Tibial artery (tissue), 4 donors: ENCODE data around the gene NEAT1.

Source experiments
- DNase-seq, 2 donors: peaks; one replicate each; pipeline ENCODE4 v3.0.0-alpha.2; 2019
- H3K27ac ChIP-seq, 2 donors: fragments of 200-600 bp; sonication (generic) in 1 of 2; 1 replicate in 1 of 2; 2 replicates in 1 of 2; pipeline ENCODE4 v1.5.1; 2018 to 2019; ENCODE audit warnings: mild to moderate bottlenecking in 1 of 2
- H3K27me3 ChIP-seq, 2 donors: fragments of 200-600 bp; sonication (generic) in 1 of 2; one replicate each; pipeline versions ENCODE4 v1.5.1 to v1.6.0; 2016 to 2019
- H3K36me3 ChIP-seq, 3 donors: fragments of 200-600 bp; sonication (generic) in 2 of 3; one replicate each; pipeline ENCODE4 v1.5.1; 2016 to 2019; ENCODE audit warnings: mild to moderate bottlenecking in 2 of 3
- H3K4me1 ChIP-seq, 4 donors: fragments of 200-600 bp; sonication (generic) in 2 of 4; 1 replicate in 3 of 4; 2 replicates in 1 of 4; pipeline ENCODE4 v1.5.1; 2016 to 2019
- H3K4me3 ChIP-seq, 2 donors: fragments of 200-600 bp; sonication (generic) in 1 of 2; 1 replicate in 1 of 2; 2 replicates in 1 of 2; pipeline ENCODE4 v1.5.1; 2018 to 2019; ENCODE audit warnings: mild to moderate bottlenecking in 2 of 2
- H3K9me3 ChIP-seq, 3 donors: fragments of 200-600 bp; sonication (generic) in 1 of 3; one replicate each; pipeline ENCODE4 v1.5.1; 2016 to 2019
- CTCF ChIP-seq, 2 experiments: fragments of 200-600 bp in 1 of 2; fragments of 450-650 bp in 1 of 2; IDR thresholded peaks; one replicate each; pipeline ENCODE4 v1.5.1; 2017 to 2019; ENCODE audit warnings: antibody characterized with exemption in 2 of 2, mild to moderate bottlenecking in 1 of 2, moderate library complexity in 1 of 2
- intact Hi-C: fragments of 100-400 bp; cut with DNase I; formaldehyde crosslinking; loops from one replicate; pipeline ENCODE4 v1.15.0; 2023; ENCODE audit warnings: low total_unique reads

Gene NEAT1

GRCh38 chr11:65422633-65423515 is at the start of gene NEAT1:
Gene NEAT1 (plus strand): TSS chr11:65422798.
- DNase-seq = peak; percentile 97 to 98
- peak in 1 of 2 experiments; percentile 21 for TF ChIP-seq CTCF (IDR thresholded peaks at IDR 0.05)
- intact Hi-C loops = loop anchor here (5.0 kb wide), 1 partner anchor 49 kb away; no protein-coding TSS in a partner anchor
- H3K9me3 ChIP-seq = no peaks in the 10 kb centered on the region
- H3K4me3 ChIP-seq = peak within 1 kb of the TSS; percentile 67 to 97
- no peaks in the 10 kb centered on the region for H3K27me3 ChIP-seq
- peak within 1 kb of the TSS; percentile 94 to 99 for H3K27ac ChIP-seq
- peaks cover 47 to 51% (median 48%) of the 10 kb centered on the region in 3 donors for H3K36me3 ChIP-seq
- H3K4me1 ChIP-seq = peaks cover 0 to 49% (median 37%) of the 10 kb centered on the region in 4 donors

DNA sequence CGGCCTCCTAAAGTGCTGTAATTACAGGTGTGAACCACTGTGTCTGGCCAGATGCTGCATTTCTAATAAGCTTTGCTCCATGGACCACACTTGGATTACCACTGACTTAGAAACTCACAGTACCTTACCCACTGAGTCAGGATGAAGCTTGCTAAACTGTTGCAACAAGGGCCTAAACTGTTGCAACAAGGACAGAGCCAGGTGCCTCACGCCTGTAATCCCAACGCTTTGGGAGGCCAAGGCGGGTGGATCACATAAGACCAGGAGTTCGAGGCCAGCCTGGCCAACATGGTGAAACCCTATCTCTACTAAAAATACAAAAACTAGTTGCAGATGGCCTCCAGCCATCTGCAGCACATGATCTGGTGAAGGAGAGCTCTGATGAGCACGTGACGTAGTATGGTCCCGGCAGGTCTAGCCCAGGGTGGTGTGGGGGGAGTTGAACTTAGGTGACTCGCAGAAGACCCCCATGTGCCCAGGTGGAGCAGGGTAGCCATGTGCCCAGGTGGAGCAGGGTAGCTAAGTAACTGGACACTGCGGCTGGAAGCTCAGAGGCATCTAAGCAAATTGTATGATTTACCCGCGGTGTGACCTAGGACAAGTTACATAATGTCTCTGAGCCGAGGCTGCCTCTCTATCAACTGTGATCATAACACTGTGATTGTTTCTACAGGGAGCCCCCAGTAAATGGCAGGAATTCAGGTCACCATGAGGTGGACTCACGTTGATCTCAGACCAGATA is 48.6 kb upstream of the NEAT1 start:
- no peaks in the 10 kb centered on the region for H3K36me3 ChIP-seq
- intact Hi-C loops = no loop called here
- TF ChIP-seq CTCF (IDR thresholded peaks at IDR 0.05) = no peak

GRCh38 chr11:65375012-65375411 is 47.6 kb upstream of the NEAT1 start:
- Histone ChIP-seq H3K4me1 (peaks cover 0 to 17% (median 10%) of the 10 kb centered on the region in 4 donors), H3K27me3 (no peaks in the 10 kb centered on the region), H3K27ac (no peak overlapping the region), H3K4me3 (no peak overlapping the region), H3K36me3 (no peaks in the 10 kb centered on the region), H3K9me3 (no peaks in the 10 kb centered on the region)
- no peak for TF ChIP-seq CTCF (IDR thresholded peaks at IDR 0.05)
- no peak for DNase-seq
- intact Hi-C loops = no loop called here

More for the DNA sequence above, 48.6 kb upstream of the NEAT1 start:
- H3K9me3 ChIP-seq = no peaks in the 10 kb centered on the region
- H3K4me3 ChIP-seq = no peak overlapping the region
- no peaks in the 10 kb centered on the region for H3K27me3 ChIP-seq
- H3K27ac ChIP-seq = no peak overlapping the region
- DNase-seq = no peak
- peaks cover 0 to 17% (median 10%) of the 10 kb centered on the region in 4 donors for H3K4me1 ChIP-seq

DNA sequence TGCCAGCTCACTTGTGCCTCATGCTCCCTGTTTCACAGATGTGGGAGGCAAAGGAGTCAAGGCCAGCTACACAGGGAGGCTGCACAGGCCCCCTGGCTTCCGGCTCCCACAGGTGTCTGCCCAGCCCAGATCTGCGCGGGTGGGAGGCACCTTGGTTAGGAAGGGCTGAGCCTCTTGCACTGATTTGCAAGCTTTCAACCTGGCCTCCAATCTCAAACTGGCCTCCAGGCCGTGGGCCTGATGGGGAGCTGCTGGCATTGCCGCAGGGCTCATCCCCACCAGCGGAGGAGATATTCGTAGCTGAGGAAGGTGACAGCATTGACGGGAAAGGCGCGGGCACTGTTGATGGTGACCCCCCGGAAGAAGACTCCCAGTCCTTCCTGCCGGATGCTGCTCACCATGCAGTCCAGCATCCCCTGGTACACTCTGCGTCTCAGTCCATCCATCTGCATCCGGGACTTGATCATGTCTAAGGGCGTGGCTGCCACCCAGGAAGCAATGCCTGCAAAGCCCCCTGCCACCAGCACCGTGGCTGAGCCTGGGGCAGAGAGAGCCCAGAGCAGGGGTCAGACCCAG is 46.4 kb upstream of the NEAT1 start:
- TF ChIP-seq CTCF (IDR thresholded peaks at IDR 0.05) = no peak
- intact Hi-C loops = no loop called here
- Histone ChIP-seq H3K4me1 (peaks cover 0 to 14% (median 11%) of the 10 kb centered on the region in 4 donors), H3K4me3 (no peak overlapping the region), H3K27me3 (no peaks in the 10 kb centered on the region), H3K9me3 (no peaks in the 10 kb centered on the region), H3K27ac (no peak overlapping the region), H3K36me3 (no peaks in the 10 kb centered on the region)
- DNase-seq = no peak

GRCh38 chr11:65377036-65377435 is 45.6 kb upstream of the NEAT1 start:
- TF ChIP-seq CTCF (IDR thresholded peaks at IDR 0.05) = no peak
- H3K36me3 ChIP-seq = no peaks in the 10 kb centered on the region
- no peaks in the 10 kb centered on the region for H3K27me3 ChIP-seq
- no peak overlapping the region for H3K27ac ChIP-seq
- peaks cover 6 to 18% (median 13%) of the 10 kb centered on the region in 4 donors for H3K4me1 ChIP-seq
- H3K9me3 ChIP-seq = no peaks in the 10 kb centered on the region
- no peak for DNase-seq
- no peak overlapping the region for H3K4me3 ChIP-seq
- intact Hi-C loops = no loop called here
